GM12878 (cell line): Measurements from ENCODE around the gene GIPC3. TPM values are rescaled to one million over a fixed set of nuclear protein-coding genes. Genes with fewer than 3 reads are reported as not detected.

Experiments
- ATAC-seq: fragments of 200-7000 bp; cut with Tn5 transposase; 3 replicates; pipeline ENCODE4 v1.9.1; 2020; ENCODE audit warnings: mild to moderate bottlenecking, moderate library complexity
- BruUV-seq: library from RNA; stranded (reverse); fragments of 400-500 nt; replicated peaks from 2 replicates; lab custom pipeline; 2021; lab: Mats Ljungman, UMichigan
- CTCF ChIA-PET: fragments of 300-600 bp; sonication (Branson Sonifier 250); formaldehyde crosslinking; extraction: SDS; loops from one replicate; lab custom pipeline; 2021; ENCODE audit warnings: inconsistent platforms; lab: Yijun Ruan, JAX
- POLR2A ChIA-PET: fragments of 350-600 bp; formaldehyde crosslinking; extraction: SDS; loops from one replicate; lab custom pipeline; 2021; ENCODE audit warnings: inconsistent platforms; lab: Charles Lee
- RAD21 ChIA-PET: fragments of 300-600 bp; sonication (Branson Sonifier 250); formaldehyde crosslinking; loops from one replicate; lab custom pipeline; 2023; ENCODE audit warnings: antibody characterized with exemption; ENCODE audit not compliant: unreplicated experiment; lab: Charles Lee
- SMC1A ChIA-PET: fragments of 300-600 bp; sonication (Branson Sonifier 250); formaldehyde crosslinking; loops from one replicate; lab custom pipeline; 2023; ENCODE audit not compliant: unreplicated experiment, uncharacterized antibody; lab: Charles Lee
- DNase-seq: peaks from one replicate; pipeline ENCODE4 v3.0.0-alpha.2; 2011; ENCODE audit warnings: low read depth, low spot score
- FAIRE-seq: peaks from 3 replicates; lab custom pipeline; 2011; peaks lifted over from hg19 to GRCh38; lab: Jason Lieb, UNC
- H2AFZ ChIP-seq: 2 replicates; pipeline ENCODE4 v1.6.0; 2011; ENCODE audit warnings: low read depth, low read length, control low read depth; ENCODE audit not compliant: control insufficient read depth
- H3K27ac ChIP-seq: 2 replicates; pipeline ENCODE4 v1.5.1; 2011; ENCODE audit warnings: control low read depth; ENCODE audit not compliant: control insufficient read depth, insufficient read depth
- H3K27me3 ChIP-seq, 2 experiments: replicated peaks in 1 of 2; 2 replicates each; pipeline versions ENCODE4 v1.6.0 to v1.6.1; 2011; ENCODE audit warnings: low read length in 1 of 2; ENCODE audit not compliant: control insufficient read depth in 2 of 2, insufficient read depth in 2 of 2
- H3K36me3 ChIP-seq, 2 experiments: 2 replicates each; pipeline ENCODE4 v1.5.1; 2011; ENCODE audit warnings: low read length in 1 of 2; ENCODE audit not compliant: control insufficient read depth in 2 of 2, insufficient read depth in 2 of 2
- H3K4me1 ChIP-seq: 2 replicates; pipeline ENCODE4 v1.6.1; 2011; ENCODE audit warnings: mild to moderate bottlenecking, low read length, moderate library complexity, mixed read lengths; ENCODE audit not compliant: control insufficient read depth, insufficient read depth
- H3K4me2 ChIP-seq: 2 replicates; pipeline ENCODE4 v1.6.0; 2011; ENCODE audit warnings: control low read depth; ENCODE audit not compliant: control insufficient read depth, insufficient read depth
- H3K4me3 ChIP-seq: fragments of 200-600 bp; sonication (generic); 2 replicates; pipeline ENCODE4 v1.5.1; 2016
- H3K79me2 ChIP-seq: 2 replicates; pipeline ENCODE4 v1.6.0; 2011; ENCODE audit warnings: low read length; ENCODE audit not compliant: control insufficient read depth, insufficient read depth
- H3K9ac ChIP-seq: 2 replicates; pipeline ENCODE4 v1.8.0; 2011; ENCODE audit warnings: low read length, control low read depth, mixed read lengths; ENCODE audit not compliant: control insufficient read depth, insufficient read depth
- H3K9me3 ChIP-seq: replicated peaks from 3 replicates; pipeline ENCODE4 v1.5.1; 2011; ENCODE audit warnings: mild to moderate bottlenecking, low read length; ENCODE audit not compliant: control insufficient read depth, insufficient read depth
- H4K20me1 ChIP-seq: 2 replicates; pipeline ENCODE4 v1.6.0; 2011; ENCODE audit not compliant: control insufficient read depth, insufficient read depth
- CBX5 ChIP-seq: sonication (generic); IDR thresholded peaks from 2 replicates; pipeline ENCODE4 v1.6.1; 2016; ENCODE audit warnings: low read depth, moderate library complexity, mild to moderate bottlenecking, inconsistent platforms
- HDAC6 ChIP-seq: fragments of 200-600 bp; sonication (generic); IDR thresholded peaks from one replicate; pipeline ENCODE4 v1.8.0; 2017; ENCODE audit warnings: antibody characterized with exemption; ENCODE audit not compliant: unreplicated experiment
- LARP7 ChIP-seq: fragments of 450-650 bp; IDR thresholded peaks from 2 replicates; pipeline ENCODE4 v1.6.1; 2017; ENCODE audit warnings: mild to moderate bottlenecking
- SP1 ChIP-seq: IDR thresholded peaks from one replicate; pipeline ENCODE4 v1.6.1; 2011; ENCODE audit warnings: low read depth, low read length
- ZBED1 ChIP-seq: IDR thresholded peaks from 2 replicates; pipeline ENCODE4 v1.6.1; 2016; ENCODE audit warnings: borderline replicate concordance
- ZNF274 ChIP-seq: IDR thresholded peaks from one replicate; pipeline ENCODE4 v1.8.0; 2011; ENCODE audit not compliant: insufficient read length, insufficient read depth
- ZNF384 ChIP-seq: IDR thresholded peaks from 2 replicates; pipeline ENCODE4 v1.6.1; 2012; ENCODE audit warnings: low read depth, mild to moderate bottlenecking, low read length, improper control_type of control experiment, borderline replicate concordance
- ZZZ3 ChIP-seq: IDR thresholded peaks from 2 replicates; pipeline ENCODE4 v1.6.1; 2011; ENCODE audit warnings: low read depth; ENCODE audit not compliant: control insufficient read depth, insufficient read length
- WGBS: methylation state at CpG from one replicate; pipeline ENCODE4 v1.1.6; 2016; ENCODE audit warnings: low lambda C conversion rate; ENCODE audit not compliant: insufficient replicate concordance, insufficient coverage; ENCODE audit errors: missing lambda C conversion rate; 5-methylcytosine and 5-hydroxymethylcytosine counted together
- in situ Hi-C: fragments of 300-500 bp; cut with MboI; formaldehyde crosslinking; loops from 9 replicates; pipeline ENCODE4 v1.14.3; 2018; ENCODE audit warnings: mixed read lengths
- intact Hi-C: fragments of 100-400 bp; cut with micrococcal nuclease; formaldehyde crosslinking; loops from one replicate; pipeline ENCODE4 v1.14.2; 2022; ENCODE audit not compliant: unreplicated experiment
- polyA plus RNA-seq, 11 experiments: library from polyadenylated mRNA; depleted of rRNA in 4 of 11; unstranded in 6 of 11; stranded (reverse) in 5 of 11; fragments of >200 nt; fragmentation: Nextera tagmentation in 4 of 11; fragmentation: Illumina TruSeq in 1 of 11; extraction: Ambion mirVana in 4 of 11; extraction: Trizol in 1 of 11; gene quantifications; 1 replicate in 1 of 11; 2 replicates in 10 of 11; pipeline versions ENCODE4 v1.2.1 to v1.2.3, GENCODE V29; 2011 to 2016; ENCODE audit warnings: inconsistent platforms in 2 of 11, missing spikeins in 2 of 11, low read depth in 1 of 11
- total RNA-seq, 4 experiments: library from RNA; depleted of rRNA in 3 of 4; stranded (reverse); fragments of >200 nt in 3 of 4; fragmentation: Illumina TruSeq in 1 of 4; extraction: Trizol in 1 of 4; gene quantifications; 2 replicates each; pipeline versions ENCODE4 v1.2.1 to v1.2.3, GENCODE V29; 2013 to 2021
- TF ChIP-seq, protein P1 (sequence below): fragments of 450-650 bp; conservative IDR thresholded peaks from 2 replicates; pipeline ENCODE4 v1.6.1; 2017; ENCODE audit warnings: mild to moderate bottlenecking, moderate library complexity
- TF ChIP-seq, protein P2 (sequence below): fragments of 450-650 bp; IDR thresholded peaks from 2 replicates; pipeline ENCODE4 v1.6.1; 2016; ENCODE audit warnings: mild to moderate bottlenecking, moderate library complexity, borderline replicate concordance
- TF ChIP-seq, protein P3 (sequence below): IDR thresholded peaks from 2 replicates; pipeline ENCODE4 v1.6.1; 2012; ENCODE audit warnings: low read depth, low read length, improper control_type of control experiment

The GIPC3 gene
- total and polyA plus RNA-seq, 10 of the 15 experiments (the other 5 are each of a cell fraction or from before 2014, with no cell fraction given): not detected

DNA sequence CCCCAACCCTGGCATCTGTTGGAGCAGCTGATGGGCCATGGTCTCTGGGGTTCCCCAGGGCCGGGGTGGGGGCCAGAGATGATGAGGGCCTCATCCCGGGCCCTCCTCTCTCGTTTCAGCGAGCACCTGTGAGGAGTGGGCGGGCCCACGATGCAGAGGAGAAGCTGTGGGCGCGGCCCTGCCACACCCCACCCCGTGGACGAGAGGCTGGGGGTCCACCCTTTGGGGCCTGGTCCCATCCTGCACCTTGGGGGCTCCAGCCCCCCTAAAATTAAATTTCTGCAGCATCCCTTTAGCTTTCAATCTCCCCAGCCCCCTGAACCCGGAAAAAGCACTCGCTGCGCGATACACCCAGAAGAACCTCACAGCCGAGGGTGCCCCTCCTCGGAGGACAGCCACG lies 6.9 kb upstream of the GIPC3 start (continued):
- TF ChIP-seq, protein P1, sequence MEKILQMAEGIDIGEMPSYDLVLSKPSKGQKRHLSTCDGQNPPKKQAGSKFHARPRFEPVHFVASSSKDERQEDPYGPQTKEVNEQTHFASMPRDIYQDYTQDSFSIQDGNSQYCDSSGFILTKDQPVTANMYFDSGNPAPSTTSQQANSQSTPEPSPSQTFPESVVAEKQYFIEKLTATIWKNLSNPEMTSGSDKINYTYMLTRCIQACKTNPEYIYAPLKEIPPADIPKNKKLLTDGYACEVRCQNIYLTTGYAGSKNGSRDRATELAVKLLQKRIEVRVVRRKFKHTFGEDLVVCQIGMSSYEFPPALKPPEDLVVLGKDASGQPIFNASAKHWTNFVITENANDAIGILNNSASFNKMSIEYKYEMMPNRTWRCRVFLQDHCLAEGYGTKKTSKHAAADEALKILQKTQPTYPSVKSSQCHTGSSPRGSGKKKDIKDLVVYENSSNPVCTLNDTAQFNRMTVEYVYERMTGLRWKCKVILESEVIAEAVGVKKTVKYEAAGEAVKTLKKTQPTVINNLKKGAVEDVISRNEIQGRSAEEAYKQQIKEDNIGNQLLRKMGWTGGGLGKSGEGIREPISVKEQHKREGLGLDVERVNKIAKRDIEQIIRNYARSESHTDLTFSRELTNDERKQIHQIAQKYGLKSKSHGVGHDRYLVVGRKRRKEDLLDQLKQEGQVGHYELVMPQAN: no peak
- TF ChIP-seq LARP7 (no peak), HDAC6 (no peak), ZZZ3 (no peak), ZNF384 (no peak)
- TF ChIP-seq, all 136 proteins: peak for 0

DNA sequence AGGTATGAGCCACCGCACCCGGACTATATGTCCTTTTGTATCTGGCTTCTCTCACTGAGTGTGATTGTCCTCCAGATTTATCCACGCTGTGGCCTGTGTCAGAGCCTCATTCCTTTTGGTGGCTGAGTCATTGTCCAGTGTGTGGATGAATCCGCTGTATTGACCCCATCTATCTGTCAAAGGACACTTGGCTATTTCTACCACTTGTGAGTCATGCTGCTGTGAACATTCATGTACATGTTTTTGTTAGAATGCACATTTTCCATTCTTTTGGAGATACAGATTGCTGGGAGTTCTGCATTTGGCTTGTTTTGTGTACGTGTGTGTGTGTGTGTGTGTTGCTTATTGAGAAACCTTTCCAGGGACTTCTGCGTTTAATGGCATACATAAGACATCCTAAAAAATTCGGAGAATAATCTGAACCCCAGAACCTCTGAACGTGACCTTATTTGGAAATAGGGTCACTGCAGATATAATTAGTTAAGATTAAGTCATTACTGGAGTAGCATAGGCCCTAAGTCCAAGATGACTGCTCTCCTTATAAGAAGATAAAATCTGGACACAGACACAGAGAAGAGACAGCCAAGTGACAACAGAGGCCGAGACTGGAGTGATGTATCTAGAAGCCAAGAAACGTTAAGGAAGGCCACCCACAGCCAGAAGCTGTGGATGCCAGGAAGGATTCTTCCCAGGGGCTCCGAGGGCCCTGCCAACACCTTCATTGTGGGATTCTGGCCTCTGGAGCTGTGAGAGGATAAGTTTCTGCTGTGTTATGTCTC lies 4.9 kb upstream of the GIPC3 start:
- H3K36me3 ChIP-seq: no peaks in the 10 kb centered on the region; a peak in 1 of 4 replicates
- POLR2A ChIA-PET: no interaction called here
- CTCF ChIA-PET: interaction anchor here (0.6 to 1.4 kb wide), 3 partner anchors 10 to 608 kb away, joined by 3 to 7 read pairs (median 4); no protein-coding TSS in a partner anchor
- no peak for ATAC-seq
- 46% methylated on average over 11 of the region's 11 CpGs for whole genome bisulfite sequencing
- no peak overlapping the region for H3K4me3 ChIP-seq
- H3K79me2 ChIP-seq: no peaks in the 10 kb centered on the region
- H3K4me1 ChIP-seq: no peaks in the 10 kb centered on the region
- no peak overlapping the region for H2AFZ ChIP-seq
- no TSS peak for BruUV-seq
- SMC1A ChIA-PET: no interaction called here
- no peak overlapping the region for H3K27ac ChIP-seq
- in situ Hi-C loops (no loop called here), intact Hi-C loops (no loop called here)
- H4K20me1 ChIP-seq: no peaks in the 10 kb centered on the region
- no peaks in the 10 kb centered on the region for H3K9me3 ChIP-seq
- H3K27me3 ChIP-seq: peaks cover 0 to 2% of the 10 kb centered on the region in 2 experiments; a peak in 1 of 4 replicates
- H3K4me2 ChIP-seq: no peak overlapping the region
- TF ChIP-seq ZBED1 (no peak), SP1 (no peak), ZNF274 (no peak), CBX5 (no peak)
- TF ChIP-seq, protein P2, sequence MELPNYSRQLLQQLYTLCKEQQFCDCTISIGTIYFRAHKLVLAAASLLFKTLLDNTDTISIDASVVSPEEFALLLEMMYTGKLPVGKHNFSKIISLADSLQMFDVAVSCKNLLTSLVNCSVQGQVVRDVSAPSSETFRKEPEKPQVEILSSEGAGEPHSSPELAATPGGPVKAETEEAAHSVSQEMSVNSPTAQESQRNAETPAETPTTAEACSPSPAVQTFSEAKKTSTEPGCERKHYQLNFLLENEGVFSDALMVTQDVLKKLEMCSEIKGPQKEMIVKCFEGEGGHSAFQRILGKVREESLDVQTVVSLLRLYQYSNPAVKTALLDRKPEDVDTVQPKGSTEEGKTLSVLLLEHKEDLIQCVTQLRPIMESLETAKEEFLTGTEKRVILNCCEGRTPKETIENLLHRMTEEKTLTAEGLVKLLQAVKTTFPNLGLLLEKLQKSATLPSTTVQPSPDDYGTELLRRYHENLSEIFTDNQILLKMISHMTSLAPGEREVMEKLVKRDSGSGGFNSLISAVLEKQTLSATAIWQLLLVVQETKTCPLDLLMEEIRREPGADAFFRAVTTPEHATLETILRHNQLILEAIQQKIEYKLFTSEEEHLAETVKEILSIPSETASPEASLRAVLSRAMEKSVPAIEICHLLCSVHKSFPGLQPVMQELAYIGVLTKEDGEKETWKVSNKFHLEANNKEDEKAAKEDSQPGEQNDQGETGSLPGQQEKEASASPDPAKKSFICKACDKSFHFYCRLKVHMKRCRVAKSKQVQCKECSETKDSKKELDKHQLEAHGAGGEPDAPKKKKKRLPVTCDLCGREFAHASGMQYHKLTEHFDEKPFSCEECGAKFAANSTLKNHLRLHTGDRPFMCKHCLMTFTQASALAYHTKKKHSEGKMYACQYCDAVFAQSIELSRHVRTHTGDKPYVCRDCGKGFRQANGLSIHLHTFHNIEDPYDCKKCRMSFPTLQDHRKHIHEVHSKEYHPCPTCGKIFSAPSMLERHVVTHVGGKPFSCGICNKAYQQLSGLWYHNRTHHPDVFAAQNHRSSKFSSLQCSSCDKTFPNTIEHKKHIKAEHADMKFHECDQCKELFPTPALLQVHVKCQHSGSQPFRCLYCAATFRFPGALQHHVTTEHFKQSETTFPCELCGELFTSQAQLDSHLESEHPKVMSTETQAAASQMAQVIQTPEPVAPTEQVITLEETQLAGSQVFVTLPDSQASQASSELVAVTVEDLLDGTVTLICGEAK: no peak
- TF ChIP-seq, protein P3, sequence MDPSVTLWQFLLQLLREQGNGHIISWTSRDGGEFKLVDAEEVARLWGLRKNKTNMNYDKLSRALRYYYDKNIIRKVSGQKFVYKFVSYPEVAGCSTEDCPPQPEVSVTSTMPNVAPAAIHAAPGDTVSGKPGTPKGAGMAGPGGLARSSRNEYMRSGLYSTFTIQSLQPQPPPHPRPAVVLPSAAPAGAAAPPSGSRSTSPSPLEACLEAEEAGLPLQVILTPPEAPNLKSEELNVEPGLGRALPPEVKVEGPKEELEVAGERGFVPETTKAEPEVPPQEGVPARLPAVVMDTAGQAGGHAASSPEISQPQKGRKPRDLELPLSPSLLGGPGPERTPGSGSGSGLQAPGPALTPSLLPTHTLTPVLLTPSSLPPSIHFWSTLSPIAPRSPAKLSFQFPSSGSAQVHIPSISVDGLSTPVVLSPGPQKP: no peak
- no peak overlapping the region for H3K9ac ChIP-seq
- RAD21 ChIA-PET: no interaction called here
- no peak for FAIRE-seq
- DNase-seq: no peak
